Hepatocyte (in vitro differentiated cells): ENCODE data around the gene TMEM236.

ENCODE experiments used
- EZH2phosphoT487 ChIP-seq: fragments of 200-600 bp; sonication (generic); IDR thresholded peaks from one replicate; pipeline ENCODE4 v1.6.1; 2018; ENCODE audit warnings: antibody characterized with exemption, mild to moderate bottlenecking, low read depth, moderate library complexity; ENCODE audit not compliant: unreplicated experiment, severe bottlenecking
- TF ChIP-seq, protein P1 (sequence below): fragments of 200-600 bp; sonication (generic); IDR thresholded peaks from 2 replicates; pipeline ENCODE4 v1.5.1; 2016; ENCODE audit warnings: antibody characterized with exemption, mild to moderate bottlenecking; ENCODE audit not compliant: poor library complexity

DNA sequence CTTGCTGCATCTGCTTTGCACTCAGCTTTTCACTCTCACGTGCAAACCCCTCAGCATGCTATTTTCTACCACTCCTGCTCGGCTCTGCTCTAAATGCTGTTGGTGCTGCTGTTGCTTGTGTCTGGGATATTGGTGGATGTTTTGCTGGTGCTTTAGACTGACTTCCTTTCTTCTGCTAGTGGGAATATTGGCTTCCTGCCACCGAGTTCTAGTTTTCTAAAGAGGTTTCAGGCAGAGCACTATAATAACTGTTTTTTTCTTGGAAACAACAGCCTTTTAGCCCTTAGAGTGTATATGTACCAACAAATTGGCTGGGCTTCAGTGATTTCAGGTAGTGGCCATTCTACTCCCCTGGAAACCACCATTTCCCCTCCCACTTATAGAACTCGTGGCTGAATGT, 27.8 kb downstream of the TMEM236 start:
- TF ChIP-seq, protein P1, sequence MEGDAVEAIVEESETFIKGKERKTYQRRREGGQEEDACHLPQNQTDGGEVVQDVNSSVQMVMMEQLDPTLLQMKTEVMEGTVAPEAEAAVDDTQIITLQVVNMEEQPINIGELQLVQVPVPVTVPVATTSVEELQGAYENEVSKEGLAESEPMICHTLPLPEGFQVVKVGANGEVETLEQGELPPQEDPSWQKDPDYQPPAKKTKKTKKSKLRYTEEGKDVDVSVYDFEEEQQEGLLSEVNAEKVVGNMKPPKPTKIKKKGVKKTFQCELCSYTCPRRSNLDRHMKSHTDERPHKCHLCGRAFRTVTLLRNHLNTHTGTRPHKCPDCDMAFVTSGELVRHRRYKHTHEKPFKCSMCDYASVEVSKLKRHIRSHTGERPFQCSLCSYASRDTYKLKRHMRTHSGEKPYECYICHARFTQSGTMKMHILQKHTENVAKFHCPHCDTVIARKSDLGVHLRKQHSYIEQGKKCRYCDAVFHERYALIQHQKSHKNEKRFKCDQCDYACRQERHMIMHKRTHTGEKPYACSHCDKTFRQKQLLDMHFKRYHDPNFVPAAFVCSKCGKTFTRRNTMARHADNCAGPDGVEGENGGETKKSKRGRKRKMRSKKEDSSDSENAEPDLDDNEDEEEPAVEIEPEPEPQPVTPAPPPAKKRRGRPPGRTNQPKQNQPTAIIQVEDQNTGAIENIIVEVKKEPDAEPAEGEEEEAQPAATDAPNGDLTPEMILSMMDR = no peak
- TF ChIP-seq EZH2phosphoT487 = no peak
